HL-60 (cell line): Measurements from ENCODE around the gene SNX8.

Source experiments
- CTCF ChIP-seq: IDR thresholded peaks from one replicate; pipeline ENCODE4 v1.5.1; 2011; ENCODE audit warnings: low read length, control low read depth, inconsistent platforms; ENCODE audit not compliant: insufficient read depth
- GABPA ChIP-seq: IDR thresholded peaks from 2 replicates; pipeline ENCODE4 v1.6.1; 2012; ENCODE audit warnings: low read depth
- REST ChIP-seq: IDR thresholded peaks from 2 replicates; pipeline ENCODE4 v1.6.1; 2012; ENCODE audit warnings: low read depth; ENCODE audit not compliant: insufficient replicate concordance
- SPI1 ChIP-seq: IDR thresholded peaks from 2 replicates; pipeline ENCODE4 v1.6.1; 2012; ENCODE audit warnings: low read depth, mild to moderate bottlenecking, borderline replicate concordance

- TF ChIP-seq CTCF (no peak), REST (no peak), GABPA (no peak), SPI1 (no peak)
Observed at GRCh38 chr7:2222516-2222915, 91.7 kb downstream of the SNX8 start.
